ENCODE data around the gene CPTP. TPM values are rescaled to one million over a fixed set of nuclear protein-coding genes. Genes with fewer than 3 reads are reported as not detected.

Gene CPTP
- total RNA-seq, 2 donors from 2014 or later: 35.8 to 54.0 TPM

- no peaks in the 10 kb centered on the region for H3K27me3 ChIP-seq (replicated peaks; ENCODE audit: insufficient read depth)
- intact Hi-C loops (cut with DNase I): no loop called here
- H3K9me3 ChIP-seq: no peaks in the 10 kb centered on the region
- TF ChIP-seq POLR2A (IDR thresholded peaks at IDR 0.05): no peak
- no peak for TF ChIP-seq POLR2AphosphoS5 (IDR thresholded peaks at IDR 0.05)
- TF ChIP-seq CTCF (IDR thresholded peaks at IDR 0.05): no peak
- H3K36me3 ChIP-seq: no peaks in the 10 kb centered on the region
- DNase-seq (ENCODE audit: low spot score): no peak
- peaks cover 14% of the 10 kb centered on the region for H3K4me1 ChIP-seq (replicated peaks)
- 90% methylated on average over 57 of the region's 58 CpGs for WGBS
- H3K27ac ChIP-seq: no peak overlapping the region
- no peak overlapping the region for H3K4me3 ChIP-seq
Measured at GRCh38 chr1:1329304-1330210, 5.0 kb downstream of the CPTP start.

- H3K4me1 ChIP-seq (replicated peaks): peaks cover 12% of the 10 kb centered on the region
- WGBS: 61% methylated on average over 9 of the region's 15 CpGs
- no peaks in the 10 kb centered on the region for H3K9me3 ChIP-seq
- TF ChIP-seq POLR2AphosphoS5 (IDR thresholded peaks at IDR 0.05) (no peak), CTCF (IDR thresholded peaks at IDR 0.05) (no peak), POLR2A (IDR thresholded peaks at IDR 0.05) (no peak)
- intact Hi-C loops (cut with DNase I): no loop called here
- DNase-seq (ENCODE audit: low spot score): no peak
- peaks cover 0 to 2% of the 10 kb centered on the region in 2 donors for H3K36me3 ChIP-seq
- no peak overlapping the region for H3K27ac ChIP-seq
- no peak overlapping the region for H3K4me3 ChIP-seq
- no peaks in the 10 kb centered on the region for H3K27me3 ChIP-seq (replicated peaks; ENCODE audit: insufficient read depth)
Measured at GRCh38 chr1:1330366-1331067, 5.9 kb downstream of the CPTP start.

GRCh38 chr1:1331068-1331965, 6.7 kb downstream of the CPTP start, which contains the start of gene TAS1R3:
TAS1R3 (plus strand) TSS chr1:1331280; CDS start chr1:1331346, 66 bp downstream.
- no peak for TF ChIP-seq CTCF (IDR thresholded peaks at IDR 0.05)
- TF ChIP-seq POLR2AphosphoS5 (IDR thresholded peaks at IDR 0.05): no peak
- TF ChIP-seq POLR2A (IDR thresholded peaks at IDR 0.05): no peak
- H3K27ac ChIP-seq: no peak within 1 kb of the TSS
- DNase-seq (ENCODE audit: low spot score): no peak
- H3K9me3 ChIP-seq: no peaks in the 10 kb centered on the region
- intact Hi-C loops (cut with DNase I): no loop called here
- H3K27me3 ChIP-seq (replicated peaks; ENCODE audit: insufficient read depth): no peaks in the 10 kb centered on the region
- 57% methylated on average over 39 of the region's 41 CpGs for WGBS
- H3K36me3 ChIP-seq: peaks cover 0 to 2% of the 10 kb centered on the region in 2 donors
- H3K4me3 ChIP-seq: no peak within 1 kb of the TSS
- H3K4me1 ChIP-seq (replicated peaks): peaks cover 4% of the 10 kb centered on the region

- H3K4me1 ChIP-seq (replicated peaks): peaks cover 4% of the 10 kb centered on the region
- no peaks in the 10 kb centered on the region for H3K27me3 ChIP-seq (replicated peaks; ENCODE audit: insufficient read depth)
- no peak overlapping the region for H3K27ac ChIP-seq
- H3K4me3 ChIP-seq: no peak overlapping the region
- H3K9me3 ChIP-seq: no peaks in the 10 kb centered on the region
- H3K36me3 ChIP-seq: peaks cover 0 to 2% of the 10 kb centered on the region in 2 donors
- no peak for DNase-seq (ENCODE audit: low spot score)
- intact Hi-C loops (cut with DNase I): no loop called here
- WGBS: 83% methylated on average over 57 of the region's 57 CpGs
- no peak for TF ChIP-seq CTCF (IDR thresholded peaks at IDR 0.05)
- TF ChIP-seq POLR2A (IDR thresholded peaks at IDR 0.05): no peak
- no peak for TF ChIP-seq POLR2AphosphoS5 (IDR thresholded peaks at IDR 0.05)
Measured at GRCh38 chr1:1332031-1332755, 7.6 kb downstream of the CPTP start.

Measured in prostate gland (tissue), 2 donors.